NCI-H2107 treated with DMSO at 0.1 percent for 48 hours (cell line): ENCODE measurements around the gene FANCG.

Experiments
- DNase-seq: peaks from one replicate; lab custom pipeline; 2025; ENCODE audit not compliant: unreplicated experiment; lab: John Stamatoyannopoulos, UW

FANCG gene

GRCh38 chr9:35079426-35080341 lies at the start of gene FANCG:
Gene FANCG, minus strand, starts transcription at chr9:35079942. Its CDS starts 418 bp downstream, at chr9:35079524.
- DNase-seq: peak; percentile 79

GRCh38 chr9:35116898-35117551 lies 37.3 kb upstream of the FANCG start:
- peak; percentile 92 for DNase-seq

DNA sequence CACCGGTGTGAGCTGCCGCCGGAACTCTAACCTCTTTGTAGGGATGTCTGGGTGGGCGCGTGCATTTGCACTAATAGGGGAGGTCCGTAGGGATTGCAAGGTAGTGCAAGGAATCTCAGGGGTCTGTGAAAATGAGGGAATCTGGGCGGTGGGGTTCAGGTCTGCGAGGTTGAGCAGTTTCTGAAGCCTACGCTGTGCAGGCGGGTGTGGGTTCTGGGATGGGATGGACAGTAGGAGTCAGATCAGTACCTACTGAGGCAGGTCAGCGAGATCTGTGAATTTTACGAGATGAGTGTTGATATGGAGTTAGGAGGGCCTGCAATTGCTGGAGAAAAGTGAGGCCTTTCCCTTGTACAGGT lies 36.8 kb upstream of the FANCG start:
- no peak for DNase-seq

DNA sequence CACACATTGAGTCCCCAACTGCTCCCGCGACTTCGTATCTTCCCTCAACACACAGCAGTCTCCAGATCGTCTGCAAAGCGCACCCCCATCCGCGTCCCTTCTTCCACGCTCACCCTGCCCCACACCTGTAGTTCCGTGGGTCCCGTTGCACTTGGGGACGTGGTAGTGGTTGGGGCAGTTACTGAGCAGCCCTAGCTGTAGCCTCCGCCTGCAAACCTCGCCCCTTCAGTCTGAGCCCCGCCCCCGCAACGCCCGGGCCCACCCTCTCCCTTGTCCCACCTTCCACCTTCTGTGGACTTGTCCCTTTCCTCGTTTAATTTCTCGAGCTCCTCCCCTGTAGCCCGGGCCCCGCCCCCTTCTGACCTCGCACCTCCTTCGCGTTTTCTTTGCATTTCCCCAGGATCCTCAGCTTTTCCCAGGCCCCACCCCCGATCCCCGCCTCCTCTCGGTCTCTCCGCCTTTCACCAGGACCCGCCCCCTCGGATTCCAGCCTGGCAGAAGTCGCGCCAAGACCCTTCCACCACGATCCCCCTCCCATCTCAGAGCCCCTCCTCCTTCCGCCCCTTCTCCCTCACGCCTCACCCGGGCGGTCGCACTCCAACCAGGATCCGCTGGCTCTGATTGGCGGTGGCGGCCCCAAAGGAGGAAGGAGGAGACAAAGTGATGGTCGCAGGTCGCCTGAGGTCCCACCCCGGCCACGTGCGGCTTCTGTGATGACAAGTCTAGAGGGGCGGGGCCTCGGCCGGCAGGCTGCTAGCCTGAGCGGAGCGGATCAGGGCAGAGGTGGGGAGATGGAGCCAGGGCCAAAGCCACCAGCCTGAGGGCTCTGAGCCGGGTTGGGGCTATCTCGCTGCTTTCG lies 36.2 kb upstream of the FANCG start, which contains the start of gene ATOSB:
Gene ATOSB, minus strand, starts transcription at position 183 of the 859 bp plus-strand sequence. CDS start 7,588 bp downstream, outside the sequence.
- peak; percentile 73 for DNase-seq

- no peak for DNase-seq
Measured at GRCh38 chr9:35114840-35115628, 35.3 kb upstream of the FANCG start.

DNA sequence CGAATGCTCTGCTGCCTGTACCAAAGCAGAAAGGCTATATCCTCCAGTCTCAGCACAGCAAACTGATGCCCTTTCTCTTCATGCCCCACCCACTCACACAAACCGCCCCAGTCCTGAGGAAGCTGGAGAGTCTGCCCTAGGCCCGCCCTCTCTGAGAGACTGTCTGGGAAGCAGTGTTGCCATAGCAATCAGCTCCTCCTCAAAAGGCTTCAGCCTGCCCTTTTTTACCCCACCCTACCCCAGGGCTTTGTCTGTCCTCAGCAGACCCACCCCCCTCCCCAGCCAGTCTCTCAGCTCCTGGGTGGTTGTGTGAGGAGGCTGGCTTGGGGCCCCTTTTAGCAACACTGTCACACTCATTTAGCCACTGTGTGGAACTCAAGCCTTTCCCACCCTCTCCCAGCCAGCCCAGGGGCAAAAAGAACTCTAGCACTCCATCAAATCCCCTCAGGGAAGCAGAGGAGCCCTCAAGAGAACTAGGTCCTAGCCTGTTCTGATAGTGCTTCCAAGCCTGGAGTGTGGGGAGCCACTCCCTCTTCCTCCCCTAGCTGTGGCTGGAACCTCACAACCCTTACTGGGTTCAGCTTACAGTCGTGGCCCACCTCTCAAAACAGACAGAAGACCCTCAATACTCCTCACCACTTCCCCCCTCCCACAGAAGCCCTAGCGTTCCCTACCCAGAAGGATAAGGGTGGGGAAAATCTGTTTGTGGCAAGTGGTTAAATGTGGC lies 34.5 kb upstream of the FANCG start:
- DNase-seq: peak; percentile 28

- DNase-seq: no peak
Measured at GRCh38 chr9:35112257-35113020, 32.7 kb upstream of the FANCG start.

DNA sequence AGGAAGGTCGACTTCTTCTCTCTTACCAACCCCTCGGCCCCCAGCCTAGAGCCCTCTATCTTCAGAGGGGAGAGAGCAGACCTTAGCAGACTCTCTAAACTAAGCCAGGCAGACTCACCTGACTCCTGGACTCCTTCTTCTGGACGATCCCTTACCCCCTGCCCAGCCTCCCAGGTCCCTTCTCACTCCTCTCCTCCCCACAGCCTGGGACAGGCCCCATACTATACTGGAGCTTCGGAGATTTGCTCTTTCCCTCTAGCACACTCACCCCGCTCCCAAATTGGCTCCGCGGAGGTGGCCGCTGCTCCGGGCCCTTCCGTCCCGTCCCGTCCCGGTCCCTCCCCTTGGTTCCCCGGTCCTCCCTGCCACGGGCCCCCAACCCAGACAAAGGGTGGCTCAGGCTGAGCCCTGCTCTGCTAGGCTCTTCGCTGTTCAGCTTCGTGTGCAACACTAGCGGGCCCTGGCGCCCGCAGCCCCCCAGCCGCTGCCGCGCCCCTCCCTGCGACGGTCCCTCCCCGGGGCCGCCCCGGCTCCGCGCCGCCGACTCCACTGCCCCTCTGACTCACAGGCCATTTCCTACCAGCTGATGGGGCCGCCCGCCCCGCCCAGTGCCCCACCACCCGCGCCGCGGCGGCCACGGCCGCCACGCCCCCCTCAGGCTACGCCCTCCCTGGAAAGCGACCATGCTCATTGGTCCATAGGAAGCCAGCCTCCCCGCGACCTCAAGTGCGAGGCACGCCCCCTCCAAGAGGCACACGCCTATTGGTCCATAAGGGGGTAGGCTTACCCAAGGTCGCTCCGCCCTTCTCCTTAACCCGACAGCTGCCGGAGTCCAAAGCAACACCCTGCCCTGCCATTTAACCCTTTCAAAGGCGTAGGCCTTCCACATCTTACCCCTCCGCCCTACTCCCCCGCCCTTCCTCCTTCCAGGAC lies 31.5 kb upstream of the FANCG start:
- peak; percentile 77 for DNase-seq

DNA sequence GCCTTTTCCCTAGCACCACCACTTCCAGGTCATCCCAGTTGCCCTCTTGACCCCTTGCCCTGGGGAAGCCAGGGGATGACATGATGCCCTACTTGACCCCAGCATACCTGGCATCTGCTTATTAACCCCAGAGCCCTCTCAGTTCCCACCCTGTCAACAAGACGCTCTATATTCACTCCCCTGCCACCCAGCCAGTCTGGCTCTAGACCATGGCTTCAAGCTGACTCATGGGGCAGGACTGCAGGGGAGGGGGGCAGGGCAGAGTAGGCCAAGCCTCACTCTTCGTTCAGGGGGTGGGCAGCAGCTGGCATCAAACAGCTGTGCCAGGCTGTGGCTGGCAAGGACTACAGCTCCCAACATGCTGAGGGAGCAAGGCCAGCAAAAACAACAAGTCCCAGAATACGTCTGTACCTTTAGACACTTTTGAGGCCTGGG lies 30.6 kb upstream of the FANCG start:
- DNase-seq: no peak

- no peak for DNase-seq
Measured at GRCh38 chr9:35108946-35109575, 29.3 kb upstream of the FANCG start.

GRCh38 chr9:35108461-35108860 lies 28.7 kb upstream of the FANCG start:
- no peak for DNase-seq

DNA sequence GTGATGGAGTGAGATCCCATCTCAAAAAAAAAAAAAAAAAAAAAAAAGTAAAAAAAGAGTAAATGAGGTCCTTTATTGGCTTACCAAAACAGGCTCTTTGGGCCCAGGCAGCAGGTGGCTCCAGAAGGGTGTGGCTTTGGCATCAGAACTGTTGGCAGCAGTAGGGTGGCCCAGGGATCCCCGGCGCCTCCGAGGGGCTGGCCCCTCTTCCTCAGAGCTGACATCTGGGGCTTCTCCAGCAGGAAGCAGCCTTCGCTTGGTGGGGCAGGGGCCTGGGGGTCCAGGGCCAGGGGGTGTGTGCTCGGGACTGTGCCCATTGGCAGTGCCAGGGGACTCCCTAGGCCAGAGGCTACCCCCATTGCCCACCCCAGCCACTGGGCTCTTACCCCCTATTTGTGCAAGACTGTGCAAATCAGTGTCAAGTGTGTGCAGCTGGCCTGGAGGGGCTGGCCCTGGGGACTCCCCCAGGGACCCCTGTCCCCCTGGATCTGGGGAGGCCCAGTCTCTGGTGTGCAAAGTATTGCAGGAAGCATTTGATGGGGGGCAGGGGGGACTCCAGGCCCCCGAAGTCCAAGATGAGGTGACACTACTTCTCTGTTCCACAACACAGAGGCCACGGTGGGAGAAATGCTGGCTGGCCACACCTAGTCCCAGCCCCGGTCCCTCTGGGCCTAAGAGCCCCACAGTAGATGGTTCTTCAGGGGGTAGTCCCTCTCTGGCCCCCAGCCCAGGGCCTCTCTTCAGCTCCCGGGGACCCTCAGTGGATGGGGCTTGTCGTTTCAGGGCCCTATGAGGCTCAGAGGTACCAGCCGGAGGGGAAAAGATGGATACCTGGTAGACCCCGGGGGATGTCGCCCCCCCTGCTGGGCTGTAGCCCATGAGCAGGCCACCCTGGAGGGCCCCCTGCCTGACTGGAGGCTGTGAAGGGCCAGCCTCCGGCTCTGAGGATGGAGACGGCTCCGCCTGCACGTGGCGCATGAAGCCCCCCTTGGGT lies 27.9 kb upstream of the FANCG start:
- DNase-seq: no peak

- no peak for DNase-seq
Measured at GRCh38 chr9:35106343-35106730, 26.6 kb upstream of the FANCG start.

DNA sequence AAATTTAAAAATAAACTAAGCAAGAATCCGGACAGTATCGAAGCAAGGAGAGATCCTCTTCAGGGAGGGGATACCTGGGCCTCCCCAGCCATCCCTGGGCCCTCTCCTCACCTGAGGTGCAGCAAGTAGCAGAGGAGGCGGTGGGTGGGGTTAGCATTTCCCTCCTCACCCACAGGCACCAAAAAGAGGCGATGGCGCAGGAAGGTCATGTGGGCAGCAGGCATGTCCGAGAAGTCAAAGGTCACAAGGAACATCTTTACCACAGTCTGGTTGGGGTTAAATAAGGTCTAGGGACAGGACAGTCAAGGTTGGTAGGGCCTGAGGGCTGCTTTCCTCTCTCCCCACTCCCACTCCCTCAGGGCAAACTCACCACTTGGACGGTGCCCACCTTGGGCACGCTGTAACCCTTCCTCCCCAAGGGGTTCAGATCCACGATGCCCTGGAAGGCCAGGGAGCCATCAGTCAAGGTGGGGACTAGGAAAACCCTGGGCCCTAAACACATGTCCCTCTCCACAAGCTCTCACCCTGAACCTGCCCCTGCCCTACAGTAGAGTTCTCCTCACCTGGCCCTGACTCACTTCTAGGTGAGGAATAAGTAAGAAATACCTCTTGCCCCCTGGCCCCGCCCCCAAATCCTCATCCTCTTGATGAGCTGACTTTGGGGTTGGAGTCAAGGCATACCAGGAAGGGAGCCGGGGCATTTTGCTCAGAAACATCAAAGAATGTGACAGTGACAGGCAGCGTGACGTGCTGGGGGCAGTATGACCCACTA lies 26.0 kb upstream of the FANCG start:
- DNase-seq: no peak

DNA sequence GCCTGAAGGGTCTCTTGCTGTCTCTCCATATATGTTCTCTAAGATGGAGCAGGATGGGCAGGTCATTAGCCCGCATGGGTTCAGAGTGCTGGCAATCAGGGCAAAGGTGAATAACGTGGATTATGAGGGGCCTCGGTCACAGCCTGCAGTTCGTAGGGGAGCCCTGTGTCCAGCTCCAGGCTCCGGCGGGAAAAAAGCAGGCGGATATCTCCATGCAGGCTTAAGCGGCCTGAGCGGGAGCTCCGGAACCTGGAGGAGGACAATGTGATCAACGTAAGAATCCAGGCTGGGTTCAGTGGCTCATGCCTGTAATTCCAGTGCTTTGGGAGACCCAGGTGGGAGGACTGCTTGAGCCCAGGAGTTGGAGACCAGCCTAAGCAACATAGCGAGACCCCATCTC lies 25.4 kb upstream of the FANCG start:
- no peak for DNase-seq

GRCh38 chr9:35104586-35104985 lies 24.8 kb upstream of the FANCG start:
- no peak for DNase-seq
